ENCODE measurements around the gene ATOH8. TPM values are rescaled to one million over a fixed set of nuclear protein-coding genes. Genes with fewer than 3 reads are reported as not detected.
"Not testable (repeated sequence)": the region's sequence is repeated elsewhere in the genome, so short reads cannot be mapped to it uniquely, and the experiment has no call there.

ATOH8 gene
- total RNA-seq, 2 donors from 2014 or later, result 40.1 to 49.8 TPM

DNA sequence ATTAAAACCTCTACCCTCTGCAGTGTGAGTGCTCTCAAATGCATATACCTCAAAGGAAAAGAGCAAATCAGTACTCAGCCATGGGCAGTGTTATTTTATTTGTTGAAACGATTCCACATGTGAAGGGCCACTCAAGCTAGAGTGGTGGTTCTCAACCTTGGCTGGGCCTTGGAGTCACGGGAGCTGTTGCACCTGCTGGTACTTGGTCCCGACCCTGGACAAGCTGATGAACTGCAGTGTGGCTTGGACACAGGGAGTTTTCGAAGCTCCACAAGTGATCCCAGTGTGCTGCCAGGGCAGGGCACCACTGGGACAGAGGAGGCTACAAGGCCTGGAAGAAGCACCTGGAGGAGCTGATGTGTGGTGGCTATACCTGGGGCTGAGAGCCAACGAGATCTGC is 40.0 kb upstream of the ATOH8 start:
- peaks cover 4% of the 10 kb centered on the region for H3K4me1 ChIP-seq (replicated peaks)
- TF ChIP-seq POLR2A (IDR thresholded peaks at IDR 0.05) (no peak), POLR2AphosphoS5 (IDR thresholded peaks at IDR 0.05) (no peak)
- TF ChIP-seq, protein P1, sequence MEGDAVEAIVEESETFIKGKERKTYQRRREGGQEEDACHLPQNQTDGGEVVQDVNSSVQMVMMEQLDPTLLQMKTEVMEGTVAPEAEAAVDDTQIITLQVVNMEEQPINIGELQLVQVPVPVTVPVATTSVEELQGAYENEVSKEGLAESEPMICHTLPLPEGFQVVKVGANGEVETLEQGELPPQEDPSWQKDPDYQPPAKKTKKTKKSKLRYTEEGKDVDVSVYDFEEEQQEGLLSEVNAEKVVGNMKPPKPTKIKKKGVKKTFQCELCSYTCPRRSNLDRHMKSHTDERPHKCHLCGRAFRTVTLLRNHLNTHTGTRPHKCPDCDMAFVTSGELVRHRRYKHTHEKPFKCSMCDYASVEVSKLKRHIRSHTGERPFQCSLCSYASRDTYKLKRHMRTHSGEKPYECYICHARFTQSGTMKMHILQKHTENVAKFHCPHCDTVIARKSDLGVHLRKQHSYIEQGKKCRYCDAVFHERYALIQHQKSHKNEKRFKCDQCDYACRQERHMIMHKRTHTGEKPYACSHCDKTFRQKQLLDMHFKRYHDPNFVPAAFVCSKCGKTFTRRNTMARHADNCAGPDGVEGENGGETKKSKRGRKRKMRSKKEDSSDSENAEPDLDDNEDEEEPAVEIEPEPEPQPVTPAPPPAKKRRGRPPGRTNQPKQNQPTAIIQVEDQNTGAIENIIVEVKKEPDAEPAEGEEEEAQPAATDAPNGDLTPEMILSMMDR (IDR thresholded peaks at IDR 0.05), result no peak
- peak overlapping the region; percentile 40 to 50 for H3K27ac ChIP-seq
- H3K36me3 ChIP-seq, result no peaks in the 10 kb centered on the region
- intact Hi-C loops (cut with DNase I), result no loop called here
- 76% methylated on average over 5 of the region's 5 CpGs for WGBS
- H3K27me3 ChIP-seq (replicated peaks; ENCODE audit: insufficient read depth), result no peaks in the 10 kb centered on the region
- DNase-seq (ENCODE audit: low spot score), result no peak
- H3K9me3 ChIP-seq, result no peaks in the 10 kb centered on the region
- no peak overlapping the region for H3K4me3 ChIP-seq

DNA sequence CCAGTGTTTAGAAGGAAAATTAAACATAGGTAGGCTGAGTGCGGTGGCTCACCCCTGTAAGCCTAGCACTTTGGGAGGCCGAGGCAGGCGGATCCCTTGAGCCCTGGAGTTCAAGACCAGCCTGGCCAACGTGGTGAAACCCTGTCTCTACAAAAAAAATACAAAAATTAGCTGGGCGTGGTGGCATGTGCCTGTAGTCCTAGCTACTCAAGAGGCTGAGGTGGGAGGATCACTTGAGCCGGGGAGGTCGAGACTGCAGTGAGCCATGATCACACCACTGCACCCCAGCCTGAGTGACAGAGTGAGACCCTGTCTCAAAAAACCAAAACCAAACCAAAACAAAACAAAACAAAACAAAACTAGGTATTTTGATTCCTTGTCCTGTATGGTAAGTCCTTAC is 39.4 kb upstream of the ATOH8 start:
- 92% methylated on average over 7 of the region's 7 CpGs for WGBS
- not testable (repeated sequence) for H3K4me1 ChIP-seq (replicated peaks)

DNA sequence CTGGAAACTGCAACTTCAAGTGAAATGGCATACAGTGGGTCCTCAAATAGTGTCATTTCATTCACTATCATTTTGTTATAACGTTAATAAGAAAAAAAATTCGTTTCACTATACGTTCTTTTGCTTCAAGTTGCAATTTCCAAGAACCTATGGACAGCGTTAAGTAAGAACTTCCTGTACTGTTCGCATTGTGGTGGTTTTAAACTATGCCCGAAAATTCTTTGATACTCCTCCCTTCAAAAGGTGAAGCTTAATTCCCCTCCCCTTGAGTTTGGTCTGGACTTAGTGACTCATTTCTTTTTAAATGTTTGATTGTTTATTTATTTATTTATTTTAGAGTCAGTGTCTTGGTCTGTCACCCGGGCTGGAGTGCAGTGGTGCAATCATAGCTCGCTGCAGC is 39.0 kb upstream of the ATOH8 start:
- Histone ChIP-seq H3K27ac (no peak overlapping the region), H3K4me1 (replicated peaks) (peaks cover 4% of the 10 kb centered on the region), H3K27me3 (replicated peaks; ENCODE audit: insufficient read depth) (no peaks in the 10 kb centered on the region), H3K4me3 (no peak overlapping the region), H3K36me3 (no peaks in the 10 kb centered on the region), H3K9me3 (no peaks in the 10 kb centered on the region)
- DNase-seq (ENCODE audit: low spot score), result no peak
- no peak for TF ChIP-seq POLR2AphosphoS5 (IDR thresholded peaks at IDR 0.05)
- TF ChIP-seq POLR2A (IDR thresholded peaks at IDR 0.05), result no peak
- TF ChIP-seq, protein P1 (IDR thresholded peaks at IDR 0.05), result no peak
- 90% methylated on average over 8 of the region's 8 CpGs for WGBS
- intact Hi-C loops (cut with DNase I), result no loop called here

More for the DNA sequence above, 39.4 kb upstream of the ATOH8 start:
- DNase-seq (ENCODE audit: low spot score); intact Hi-C loops (cut with DNase I); H3K9me3 ChIP-seq; H3K36me3 ChIP-seq; H3K4me3 ChIP-seq; H3K27ac ChIP-seq; H3K27me3 ChIP-seq (replicated peaks; ENCODE audit: insufficient read depth): not testable (repeated sequence)

DNA sequence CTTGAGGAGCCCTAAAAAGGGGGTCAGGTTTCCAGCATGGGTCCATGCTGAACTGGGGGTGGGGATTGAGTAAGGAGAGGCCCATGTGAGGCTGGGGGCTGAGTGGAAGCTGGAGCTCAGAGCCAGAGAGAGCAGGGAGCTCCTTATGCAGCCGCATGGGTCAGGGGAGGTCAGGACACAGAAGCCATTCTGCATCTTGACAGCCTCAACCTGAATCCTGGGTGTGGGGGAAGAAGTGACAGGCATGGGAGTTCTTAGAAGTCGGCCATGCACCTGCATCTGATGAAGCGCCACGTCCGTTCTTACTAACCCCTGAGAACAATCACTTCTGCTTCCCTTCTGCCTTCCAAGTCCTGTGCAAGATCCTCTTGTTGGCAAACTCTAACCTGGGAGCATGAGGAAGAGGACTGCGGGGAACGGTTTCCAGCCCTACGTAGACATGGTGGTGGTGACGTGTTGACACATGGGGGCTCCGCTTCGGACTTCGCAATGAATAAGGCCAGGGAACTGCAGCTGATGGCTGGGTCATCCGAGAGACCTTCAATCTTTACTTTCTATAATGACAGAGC is 37.4 kb upstream of the ATOH8 start:
- DNase-seq (ENCODE audit: low spot score), result no peak
- Histone ChIP-seq H3K36me3 (no peaks in the 10 kb centered on the region), H3K4me3 (no peak overlapping the region), H3K27me3 (replicated peaks; ENCODE audit: insufficient read depth) (no peaks in the 10 kb centered on the region), H3K27ac (no peak overlapping the region), H3K9me3 (no peaks in the 10 kb centered on the region), H3K4me1 (replicated peaks) (peaks cover 4% of the 10 kb centered on the region)
- intact Hi-C loops (cut with DNase I), result no loop called here
- TF ChIP-seq, protein P1 (IDR thresholded peaks at IDR 0.05), result no peak
- no peak for TF ChIP-seq POLR2AphosphoS5 (IDR thresholded peaks at IDR 0.05)
- 88% methylated on average over 13 of the region's 13 CpGs for WGBS

DNA sequence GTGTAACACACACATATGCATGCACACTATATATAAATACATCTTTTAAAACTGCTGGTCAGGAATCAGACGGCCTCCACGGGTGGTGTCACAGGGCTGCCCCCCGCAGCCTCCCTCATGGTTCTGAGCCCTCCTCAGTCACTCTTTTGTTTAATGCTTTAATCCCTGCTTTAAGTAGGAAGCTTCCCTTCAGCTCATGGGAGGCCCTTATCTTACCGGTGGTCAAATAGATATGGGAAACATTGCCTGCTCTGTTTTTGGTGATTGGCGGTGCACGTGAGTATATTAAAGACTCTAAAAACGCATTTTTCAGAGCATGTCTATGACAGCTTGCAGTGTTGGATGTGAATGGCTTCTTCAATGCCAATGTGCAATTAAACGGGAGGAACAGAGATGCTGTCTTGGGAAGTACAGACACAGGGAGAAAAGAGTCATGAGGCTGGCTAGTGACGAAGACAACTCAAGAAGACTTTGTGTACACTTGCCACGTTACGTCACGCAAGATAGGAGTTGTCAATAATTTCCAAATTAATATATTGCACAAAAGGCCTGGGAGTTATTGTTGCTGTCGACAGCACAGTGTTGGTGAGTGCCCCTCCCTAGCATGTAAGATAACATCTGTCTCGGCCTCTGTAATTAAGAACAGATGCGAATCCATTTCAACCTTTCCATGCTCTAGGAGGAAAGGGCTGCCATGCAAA is 36.3 kb upstream of the ATOH8 start:
- Histone ChIP-seq H3K9me3 (no peaks in the 10 kb centered on the region), H3K36me3 (no peaks in the 10 kb centered on the region), H3K27ac (no peak overlapping the region), H3K27me3 (replicated peaks; ENCODE audit: insufficient read depth) (no peaks in the 10 kb centered on the region), H3K4me3 (no peak overlapping the region), H3K4me1 (replicated peaks) (peaks cover 4% of the 10 kb centered on the region)
- no peak for TF ChIP-seq POLR2A (IDR thresholded peaks at IDR 0.05)
- TF ChIP-seq, protein P1 (IDR thresholded peaks at IDR 0.05), result no peak
- no peak for TF ChIP-seq POLR2AphosphoS5 (IDR thresholded peaks at IDR 0.05)
- DNase-seq (ENCODE audit: low spot score), result no peak
- intact Hi-C loops (cut with DNase I), result no loop called here
- 66% methylated on average over 15 of the region's 15 CpGs for WGBS

All from prostate gland (tissue), 2 donors.